ENCODE results near the gene CMTM7. TPM values are rescaled to one million over a fixed set of nuclear protein-coding genes. Genes with fewer than 3 reads are reported as not detected.
A peak's percentile ranks its signal among the peaks of the same experiment; 100 is the strongest.

The CMTM7 gene
- total and polyA plus RNA-seq, 9 of the 15 experiments (the other 6 are each of a cell fraction or from before 2014, with no cell fraction given), result 0.03 to 1.6 (median 0.42) TPM; not detected in 4

GRCh38 chr3:32459450-32459849 lies 67.8 kb downstream of the CMTM7 start:
- no peak for TF ChIP-seq FOXJ3 (CRISPR knock-in tag; IDR thresholded peaks at IDR 0.05)
- TF ChIP-seq MYC (IDR thresholded peaks at IDR 0.05; ENCODE audit: low read depth, low read length), result no peak
- no peak for TF ChIP-seq MYC (CRISPR knock-in tag; IDR thresholded peaks at IDR 0.05; ENCODE audit: borderline replicate concordance, low read depth)
- no peak for TF ChIP-seq WHSC1 (IDR thresholded peaks at IDR 0.05; ENCODE audit: low read length)
- TF ChIP-seq HSF4 (CRISPR knock-in tag; IDR thresholded peaks at IDR 0.05; ENCODE audit: borderline replicate concordance), result no peak
- no peak for TF ChIP-seq ZNF707 (CRISPR knock-in tag; conservative IDR thresholded peaks at IDR 0.05)
- TF ChIP-seq NCOA6 (IDR thresholded peaks at IDR 0.05), result no peak
- no peak for TF ChIP-seq XRCC4 (IDR thresholded peaks at IDR 0.05; ENCODE audit: extremely low read depth, insufficient read depth, insufficient read length)
- no peak for TF ChIP-seq IFI16 (CRISPR knock-in tag; IDR thresholded peaks at IDR 0.05)
- TF ChIP-seq ZNF184 (CRISPR knock-in tag; IDR thresholded peaks at IDR 0.05), result no peak
- TF ChIP-seq HLTF (IDR thresholded peaks at IDR 0.05), result no peak
- no peak for TF ChIP-seq RBM17 (IDR thresholded peaks at IDR 0.05; ENCODE audit: borderline replicate concordance, low read depth, low read length)
- no peak for TF ChIP-seq ZBTB8A (IDR thresholded peaks at IDR 0.05; ENCODE audit: partially characterized antibody)
- TF ChIP-seq, protein P1, sequence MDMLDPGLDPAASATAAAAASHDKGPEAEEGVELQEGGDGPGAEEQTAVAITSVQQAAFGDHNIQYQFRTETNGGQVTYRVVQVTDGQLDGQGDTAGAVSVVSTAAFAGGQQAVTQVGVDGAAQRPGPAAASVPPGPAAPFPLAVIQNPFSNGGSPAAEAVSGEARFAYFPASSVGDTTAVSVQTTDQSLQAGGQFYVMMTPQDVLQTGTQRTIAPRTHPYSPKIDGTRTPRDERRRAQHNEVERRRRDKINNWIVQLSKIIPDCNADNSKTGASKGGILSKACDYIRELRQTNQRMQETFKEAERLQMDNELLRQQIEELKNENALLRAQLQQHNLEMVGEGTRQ (CRISPR knock-in tag; IDR thresholded peaks at IDR 0.05), result no peak
- TF ChIP-seq, protein P2, sequence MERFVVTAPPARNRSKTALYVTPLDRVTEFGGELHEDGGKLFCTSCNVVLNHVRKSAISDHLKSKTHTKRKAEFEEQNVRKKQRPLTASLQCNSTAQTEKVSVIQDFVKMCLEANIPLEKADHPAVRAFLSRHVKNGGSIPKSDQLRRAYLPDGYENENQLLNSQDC (CRISPR knock-in tag; IDR thresholded peaks at IDR 0.05), result no peak
- TF ChIP-seq, protein P3, sequence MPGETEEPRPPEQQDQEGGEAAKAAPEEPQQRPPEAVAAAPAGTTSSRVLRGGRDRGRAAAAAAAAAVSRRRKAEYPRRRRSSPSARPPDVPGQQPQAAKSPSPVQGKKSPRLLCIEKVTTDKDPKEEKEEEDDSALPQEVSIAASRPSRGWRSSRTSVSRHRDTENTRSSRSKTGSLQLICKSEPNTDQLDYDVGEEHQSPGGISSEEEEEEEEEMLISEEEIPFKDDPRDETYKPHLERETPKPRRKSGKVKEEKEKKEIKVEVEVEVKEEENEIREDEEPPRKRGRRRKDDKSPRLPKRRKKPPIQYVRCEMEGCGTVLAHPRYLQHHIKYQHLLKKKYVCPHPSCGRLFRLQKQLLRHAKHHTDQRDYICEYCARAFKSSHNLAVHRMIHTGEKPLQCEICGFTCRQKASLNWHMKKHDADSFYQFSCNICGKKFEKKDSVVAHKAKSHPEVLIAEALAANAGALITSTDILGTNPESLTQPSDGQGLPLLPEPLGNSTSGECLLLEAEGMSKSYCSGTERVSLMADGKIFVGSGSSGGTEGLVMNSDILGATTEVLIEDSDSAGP (CRISPR knock-in tag; IDR thresholded peaks at IDR 0.05), result no peak
- no peak overlapping the region for H3K27ac ChIP-seq (ENCODE audit: extremely low read depth, low read depth, low read length)
- no peaks in the 10 kb centered on the region for H4K20me1 ChIP-seq (replicated peaks; ENCODE audit: control insufficient read depth, insufficient read depth, low read length)
- H3K9ac ChIP-seq (ENCODE audit: insufficient read depth in 1 of 2, low read depth in 2 of 2, low read length in 2 of 2), result no peak overlapping the region
- H3K4me3 ChIP-seq, result no peak overlapping the region
- no TSS peak for BruUV-seq (replicated peaks)
- no peaks in the 10 kb centered on the region for H3K79me2 ChIP-seq (ENCODE audit: control insufficient read depth, insufficient read depth, low read length)
- no peaks in the 10 kb centered on the region for H3K36me3 ChIP-seq (ENCODE audit: control insufficient read depth, insufficient read depth, low read length)
- in situ Hi-C loops (cut with MboI), result no loop called here
- H2AFZ ChIP-seq (ENCODE audit: low read depth, low read length), result no peak overlapping the region
- H3K27me3 ChIP-seq (ENCODE audit: control insufficient read depth in 2 of 2, insufficient read depth in 2 of 2, low read length in 2 of 2), result peaks cover 22 to 45% of the 10 kb centered on the region in 2 experiments; a peak in 4 of 5 replicates
- ATAC-seq (no peak), DNase-seq (ENCODE audit: extremely low read depth in 1 of 4, low spot score in 3 of 4) (peak in 1 of 4 experiments; percentile 5), FAIRE-seq (no peak)
- H3K9me1 ChIP-seq (ENCODE audit: control insufficient read depth, insufficient read depth, low read length), result no peaks in the 10 kb centered on the region
- WGBS (ENCODE audit: insufficient coverage, low coverage, missing lambda C conversion rate), result 32% methylated on average over 5 of the region's 5 CpGs
- no peaks in the 10 kb centered on the region for H3K9me3 ChIP-seq (replicated peaks; ENCODE audit: control insufficient read depth, insufficient read depth, low read depth, low read length)
- no peak overlapping the region for H3K4me2 ChIP-seq (ENCODE audit: insufficient read depth, low read length)
- CTCF ChIA-PET (ENCODE audit: low intra/inter-chr PET ratio), result no interaction called here
- peaks cover 0 to 18% of the 10 kb centered on the region in 2 experiments; a peak in 3 of 5 replicates for H3K4me1 ChIP-seq (replicated peaks in 1 of 2; ENCODE audit: control insufficient read depth in 2 of 2, insufficient read depth in 2 of 2, low read length in 2 of 2)
- intact Hi-C loops (cut with micrococcal nuclease), result no loop called here
- POLR2A ChIA-PET, result no interaction called here

Data from K562 (cell line).